Astrocyte (in vitro differentiated cells and primary cell): Measurements from ENCODE around the gene NSD2. TPM values are rescaled to one million over a fixed set of nuclear protein-coding genes. Genes with fewer than 3 reads are reported as not detected.

Experiments used
- DNase-seq: peaks from one replicate; pipeline ENCODE4 v3.0.0-alpha.2; 2010; ENCODE audit warnings: low read depth
- FAIRE-seq: peaks from 2 replicates; lab custom pipeline; 2011; peaks lifted over from hg19 to GRCh38; lab: Jason Lieb, UNC
- H2AFZ ChIP-seq: 2 replicates; pipeline ENCODE4 v1.6.0; 2012; ENCODE audit warnings: low read depth, low read length, inconsistent platforms
- H3K27ac ChIP-seq: 2 replicates; pipeline ENCODE4 v1.5.1; 2011; ENCODE audit warnings: low read depth, low read length, inconsistent platforms
- H3K27me3 ChIP-seq: 2 replicates; pipeline ENCODE4 v1.6.0; 2011; ENCODE audit warnings: low read length, inconsistent platforms; ENCODE audit not compliant: insufficient read depth
- H3K36me3 ChIP-seq: 2 replicates; pipeline ENCODE4 v1.5.1; 2011; ENCODE audit warnings: low read length, inconsistent platforms; ENCODE audit not compliant: insufficient read depth
- H3K4me1 ChIP-seq: 2 replicates; pipeline ENCODE4 v1.5.1; 2011; ENCODE audit warnings: low read length, inconsistent platforms; ENCODE audit not compliant: insufficient read depth
- H3K4me2 ChIP-seq: 2 replicates; pipeline ENCODE4 v1.6.0; 2012; ENCODE audit warnings: low read length, inconsistent platforms
- H3K4me3 ChIP-seq: 2 replicates; pipeline ENCODE4 v1.5.1; 2011; ENCODE audit warnings: low read depth, mild to moderate bottlenecking, low read length, inconsistent platforms; ENCODE audit not compliant: insufficient read depth
- H3K79me2 ChIP-seq: 2 replicates; pipeline ENCODE4 v1.6.0; 2012; ENCODE audit warnings: mild to moderate bottlenecking, low read length, inconsistent platforms; ENCODE audit not compliant: insufficient read depth
- H3K9ac ChIP-seq: 2 replicates; pipeline ENCODE4 v1.6.0; 2012; ENCODE audit warnings: mild to moderate bottlenecking, low read length, inconsistent platforms
- H3K9me3 ChIP-seq: 2 replicates; pipeline ENCODE4 v1.5.1; 2012; ENCODE audit warnings: low read depth, mild to moderate bottlenecking, low read length, inconsistent platforms; ENCODE audit not compliant: insufficient read depth
- H4K20me1 ChIP-seq: 2 replicates; pipeline ENCODE4 v1.6.0; 2012; ENCODE audit warnings: low read length, inconsistent platforms; ENCODE audit not compliant: insufficient read depth
- H3K27ac Mint-ChIP-seq: one replicate; pipeline ENCODE4 v1.8.0; 2021; ENCODE audit warnings: mild to moderate bottlenecking, mixed read lengths; ENCODE audit not compliant: unreplicated experiment
- H3K27me3 Mint-ChIP-seq: one replicate; pipeline ENCODE4 v1.8.0; 2021; ENCODE audit warnings: low read depth, mixed read lengths; ENCODE audit not compliant: unreplicated experiment
- H3K36me3 Mint-ChIP-seq: one replicate; pipeline ENCODE4 v1.8.0; 2021; ENCODE audit warnings: low read depth, mixed read lengths; ENCODE audit not compliant: unreplicated experiment
- H3K4me1 Mint-ChIP-seq: one replicate; pipeline ENCODE4 v1.8.0; 2021; ENCODE audit warnings: low read depth, mixed read lengths; ENCODE audit not compliant: unreplicated experiment
- H3K4me3 Mint-ChIP-seq: one replicate; pipeline ENCODE4 v1.8.0; 2021; ENCODE audit warnings: mild to moderate bottlenecking, moderate library complexity, mixed read lengths; ENCODE audit not compliant: unreplicated experiment
- H3K9me3 Mint-ChIP-seq: one replicate; pipeline ENCODE4 v1.8.0; 2021; ENCODE audit warnings: mild to moderate bottlenecking, mixed read lengths; ENCODE audit not compliant: unreplicated experiment
- CTCF ChIP-seq: IDR thresholded peaks from 2 replicates; pipeline ENCODE4 v1.5.1; 2011; ENCODE audit warnings: low read depth, mild to moderate bottlenecking, inconsistent platforms, low read length, moderate library complexity; ENCODE audit not compliant: insufficient read depth
- EZH2 ChIP-seq: IDR thresholded peaks from 2 replicates; pipeline ENCODE4 v1.6.1; 2012; ENCODE audit warnings: mild to moderate bottlenecking, low read length, inconsistent platforms; ENCODE audit not compliant: insufficient read depth
- total RNA-seq: library from RNA; stranded (reverse); gene quantifications from 2 replicates; pipeline ENCODE4 v1.2.1, GENCODE V29; 2021

The NSD2 gene
- total RNA-seq, 1 donor from 2014 or later, result 31.3 TPM

GRCh38 chr4:2007804-2008670 lies 136.8 kb downstream of the NSD2 start:
- Mint-ChIP-seq H3K9me3 (no peaks in the 10 kb centered on the region), H3K27me3 (no peaks in the 10 kb centered on the region), H3K27ac (peak overlapping the region; percentile 75), H3K36me3 (peaks cover 3% of the 10 kb centered on the region), H3K4me1 (peaks cover 6% of the 10 kb centered on the region), H3K4me3 (peak overlapping the region; percentile 94)
- Histone ChIP-seq H3K4me3 (peak overlapping the region; percentile 87), H2AFZ (peak overlapping the region; percentile 100), H3K4me2 (peak overlapping the region; percentile 86), H3K9me3 (no peaks in the 10 kb centered on the region), H3K79me2 (peaks cover 55% of the 10 kb centered on the region), H4K20me1 (peaks cover 31% of the 10 kb centered on the region), H3K27me3 (no peaks in the 10 kb centered on the region), H3K9ac (peak overlapping the region; percentile 97), H3K27ac (peak overlapping the region; percentile 99), H3K4me1 (peaks cover 7% of the 10 kb centered on the region), H3K36me3 (peaks cover 2% of the 10 kb centered on the region)
- FAIRE-seq, result no peak
- no peak for DNase-seq
- no peak for TF ChIP-seq EZH2

- H3K36me3 ChIP-seq, result no peaks in the 10 kb centered on the region
- H3K27me3 ChIP-seq, result no peaks in the 10 kb centered on the region
- H3K79me2 ChIP-seq, result peaks cover 49% of the 10 kb centered on the region
These were observed 137.4 kb downstream of the NSD2 start for GRCh38 chr4:2008671-2008920.

More at GRCh38 chr4:2008671-2008920, 137.4 kb downstream of the NSD2 start:
- Mint-ChIP-seq H3K4me3 (peak overlapping the region; percentile 94), H3K36me3 (no peaks in the 10 kb centered on the region), H3K4me1 (peaks cover 6% of the 10 kb centered on the region), H3K9me3 (no peaks in the 10 kb centered on the region), H3K27me3 (no peaks in the 10 kb centered on the region), H3K27ac (no peak overlapping the region)
- Histone ChIP-seq H3K4me1 (peaks cover 7% of the 10 kb centered on the region), H4K20me1 (peaks cover 30% of the 10 kb centered on the region), H3K27ac (peak overlapping the region; percentile 99), H3K4me3 (peak overlapping the region; percentile 87), H2AFZ (peak overlapping the region; percentile 100), H3K9me3 (no peaks in the 10 kb centered on the region), H3K9ac (peak overlapping the region; percentile 97), H3K4me2 (peak overlapping the region; percentile 86)
- TF ChIP-seq EZH2 (no peak), CTCF (no peak)
- no peak for FAIRE-seq
- DNase-seq, result no peak
